Anterior cingulate cortex (tissue), 58 donors: Measurements from ENCODE around the gene MIAT.
A peak's percentile ranks its signal among the peaks of the same experiment; 100 is the strongest.

Source experiments
- DNase-seq, 58 donors: peaks; one replicate each; lab custom pipeline; 2025; lab: John Stamatoyannopoulos, UW

The MIAT gene

DNA sequence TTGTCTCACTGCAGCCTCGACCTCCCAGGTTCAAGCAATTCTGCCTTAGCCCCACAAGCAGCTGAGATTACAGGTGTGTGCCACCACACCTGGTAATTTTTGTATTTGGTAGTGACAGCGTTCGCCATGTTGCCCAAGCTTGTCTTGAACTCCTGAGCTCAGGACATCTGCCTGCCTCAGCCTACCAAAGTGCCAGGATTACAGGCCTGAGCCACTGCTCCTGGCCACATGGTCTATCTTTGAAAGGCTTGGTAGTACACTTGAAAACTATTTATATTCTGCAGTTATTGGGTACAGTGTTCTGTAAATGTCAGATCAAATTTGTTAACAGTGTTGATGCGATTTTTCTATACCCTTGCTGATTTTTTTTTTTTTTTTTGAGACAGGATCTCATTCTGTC is 26.1 kb upstream of the MIAT start:
- DNase-seq = no peak

DNA sequence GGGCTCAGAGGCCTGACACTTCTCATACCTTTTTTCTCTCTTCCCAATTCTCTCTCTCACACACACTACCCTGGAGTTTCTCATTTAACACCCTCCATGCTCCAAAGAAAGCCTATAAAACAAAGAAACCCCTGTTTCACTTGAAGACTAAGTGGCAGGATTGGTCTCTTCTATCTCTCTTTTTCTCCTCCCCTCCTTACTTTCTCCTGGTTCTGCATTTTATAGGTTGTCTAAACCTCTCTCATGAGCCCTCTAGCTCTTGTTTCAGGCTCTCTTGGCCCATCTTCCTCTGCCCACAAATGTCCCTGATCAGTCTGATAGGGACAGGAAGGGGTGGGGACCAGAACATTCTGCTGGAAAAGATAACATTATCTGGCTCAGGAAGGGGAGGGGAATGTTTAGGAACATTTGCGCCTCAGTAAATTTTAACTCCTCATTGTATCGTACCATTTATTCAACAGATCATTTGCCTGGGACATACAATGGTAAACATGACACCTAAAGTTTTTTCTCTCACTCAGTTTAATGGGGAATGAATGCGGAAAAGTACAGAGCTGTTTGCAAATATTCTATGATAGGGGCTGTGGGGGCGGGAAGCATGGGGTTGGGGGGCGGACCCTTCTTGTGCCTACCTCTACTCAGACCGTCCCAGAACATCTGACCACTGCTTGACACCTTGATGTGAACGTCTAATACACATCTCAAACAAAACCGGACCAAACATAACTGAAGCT is 24.8 kb upstream of the MIAT start:
- no peak for DNase-seq

GRCh38 chr22:26634189-26634588 is 23.2 kb upstream of the MIAT start:
- DNase-seq = no peak

GRCh38 chr22:26635117-26635516 is 22.3 kb upstream of the MIAT start:
- DNase-seq = no peak

DNA sequence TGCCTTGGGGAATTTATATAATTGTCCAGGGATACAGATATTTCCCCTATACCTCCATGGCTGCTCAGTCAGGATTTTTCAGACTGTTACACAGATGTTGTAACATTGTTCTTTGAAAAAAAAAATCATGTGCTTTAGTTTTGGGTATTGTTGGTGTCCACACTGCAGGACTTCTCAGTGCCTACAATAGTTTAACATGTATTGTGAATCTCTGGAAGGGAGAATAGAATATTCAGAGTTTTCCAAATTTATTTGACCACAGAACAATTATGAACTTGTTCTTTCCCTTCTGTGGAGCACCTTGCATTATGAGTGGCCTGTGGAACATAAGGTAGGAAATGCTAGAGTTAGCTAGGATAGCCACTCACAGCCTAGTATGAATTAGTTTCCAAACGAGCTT is 21.1 kb upstream of the MIAT start:
- DNase-seq = no peak

GRCh38 chr22:26642465-26643417 is 14.6 kb upstream of the MIAT start:
- no peak for DNase-seq

GRCh38 chr22:26643418-26644100 is 13.8 kb upstream of the MIAT start:
- DNase-seq = no peak

- DNase-seq = peak in 6 of 58 donors; percentile 8 to 50 (median 18)
Observed at GRCh38 chr22:26646158-26646557, 11.2 kb upstream of the MIAT start.

- peak in 15 of 58 donors; percentile 7 to 78 (median 22) for DNase-seq
Observed at GRCh38 chr22:26648011-26648497, 9.3 kb upstream of the MIAT start.

GRCh38 chr22:26648528-26649388 is 8.6 kb upstream of the MIAT start:
- peak in 3 of 58 donors; percentile 3 to 17 (median 5) for DNase-seq

GRCh38 chr22:26650722-26651421 is 6.5 kb upstream of the MIAT start:
- no peak for DNase-seq

DNA sequence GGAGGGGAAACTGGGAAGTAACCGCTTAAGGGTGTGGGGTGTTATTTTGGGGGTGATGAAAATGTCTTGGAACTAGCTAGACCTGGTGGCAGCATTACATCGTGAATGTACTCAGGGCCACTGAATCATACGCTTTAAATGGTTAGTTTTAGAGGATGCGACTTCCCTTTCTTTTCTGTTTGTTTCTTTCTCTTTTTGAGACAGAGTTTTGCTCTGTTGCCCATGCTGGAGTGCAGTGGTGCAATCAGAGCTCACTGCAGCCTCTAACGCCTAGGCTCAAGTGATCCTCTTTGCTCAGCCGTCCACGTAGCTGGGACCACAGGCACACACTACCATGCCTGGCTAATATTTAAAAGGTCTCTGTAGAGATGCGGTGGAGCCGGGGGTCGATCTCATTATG is 5.6 kb upstream of the MIAT start:
- no peak for DNase-seq

- no peak for DNase-seq
Observed at GRCh38 chr22:26658161-26658560, 773 bp downstream of the MIAT start.

DNA sequence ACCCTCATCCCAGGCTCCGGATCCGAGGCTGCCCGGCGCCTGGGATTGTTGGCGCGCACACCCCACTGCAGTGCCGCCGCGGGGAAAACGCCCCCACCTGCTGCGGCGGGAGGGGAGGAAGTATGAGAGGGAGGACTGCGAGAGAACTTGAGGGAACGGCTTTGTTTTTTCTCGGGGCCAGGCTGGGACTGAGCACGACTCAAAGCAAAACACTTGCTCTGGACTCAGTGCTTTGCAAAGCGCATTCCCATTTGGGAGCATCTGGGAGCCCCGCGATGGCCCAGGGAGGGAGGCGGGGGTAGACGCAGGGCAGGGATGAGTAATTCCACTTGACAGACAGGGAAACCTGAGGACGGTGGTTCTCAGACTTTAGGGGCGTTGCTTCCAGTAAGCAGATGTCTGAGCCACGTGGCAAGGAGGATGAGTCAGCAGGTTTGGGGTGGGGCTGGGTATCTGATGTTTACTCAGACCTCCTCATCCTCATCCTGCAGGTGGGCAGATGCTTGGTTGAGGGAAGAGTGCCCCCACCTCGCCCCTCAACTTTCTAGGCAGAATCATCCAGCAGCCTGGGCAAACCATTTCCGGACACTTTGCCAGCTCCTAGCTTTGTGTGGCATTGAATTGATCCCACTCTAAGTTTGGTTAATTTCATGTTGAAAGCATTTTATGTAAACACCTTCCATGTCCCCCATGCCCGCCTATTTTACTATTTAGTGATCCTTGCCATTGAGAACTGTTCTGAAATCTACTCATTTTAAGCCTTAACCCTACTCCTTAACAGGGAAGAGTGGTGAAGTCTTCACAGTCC is 1.5 kb downstream of the MIAT start:
- peak in 44 of 58 donors; percentile 8 to 75 (median 46) for DNase-seq

DNA sequence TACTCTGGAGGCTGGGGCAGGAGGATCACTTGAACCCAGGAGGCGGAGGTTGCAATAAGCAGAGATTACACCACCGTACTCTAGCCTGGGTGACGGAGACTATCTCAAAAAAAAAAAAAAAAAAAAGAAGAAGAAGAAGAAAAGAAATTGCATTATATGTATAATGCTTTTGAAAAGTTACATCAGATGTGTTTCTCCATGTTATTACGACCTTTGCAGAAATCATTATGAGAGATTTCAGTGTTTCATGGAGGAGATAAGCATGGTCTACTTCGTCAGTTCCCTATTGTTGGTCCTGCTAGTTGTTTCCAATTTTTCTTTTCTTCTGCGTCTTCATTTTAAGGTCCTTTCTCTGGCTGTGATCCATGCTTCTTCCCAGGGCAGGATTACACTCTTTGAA is 3.0 kb downstream of the MIAT start:
- DNase-seq = no peak

DNA sequence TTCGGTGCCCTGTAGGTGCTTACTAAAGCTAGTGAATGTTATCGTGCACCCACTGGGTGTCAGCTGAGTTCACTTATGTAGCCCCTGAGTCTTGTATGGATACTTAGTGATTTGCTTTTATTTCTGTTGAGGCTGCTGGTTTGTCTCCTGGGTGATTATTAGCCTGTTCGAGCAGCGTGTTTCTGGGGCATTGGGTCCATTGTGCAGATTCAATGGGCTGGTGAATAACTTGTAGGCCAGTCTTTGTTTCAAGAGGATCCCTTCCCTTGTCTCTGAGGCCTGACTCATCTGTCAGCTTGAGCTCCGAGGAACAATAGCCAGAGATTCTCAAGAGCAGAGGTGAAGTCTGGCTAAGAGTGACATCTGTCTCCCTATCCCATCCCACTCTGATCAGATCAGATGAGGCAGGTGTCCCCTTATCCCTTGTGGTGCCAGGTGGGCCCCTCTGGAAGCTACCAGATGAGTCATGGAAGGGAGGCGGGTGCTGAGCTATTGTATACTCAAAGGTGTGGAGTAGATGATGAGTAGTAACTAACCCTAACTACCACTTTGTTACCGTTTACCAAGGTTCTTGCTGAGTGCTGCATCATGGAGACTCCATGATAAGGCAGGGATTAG is 3.7 kb downstream of the MIAT start:
- peak in 1 of 58 donors; percentile 15 for DNase-seq

GRCh38 chr22:26662160-26662559 is 4.8 kb downstream of the MIAT start:
- no peak for DNase-seq

DNA sequence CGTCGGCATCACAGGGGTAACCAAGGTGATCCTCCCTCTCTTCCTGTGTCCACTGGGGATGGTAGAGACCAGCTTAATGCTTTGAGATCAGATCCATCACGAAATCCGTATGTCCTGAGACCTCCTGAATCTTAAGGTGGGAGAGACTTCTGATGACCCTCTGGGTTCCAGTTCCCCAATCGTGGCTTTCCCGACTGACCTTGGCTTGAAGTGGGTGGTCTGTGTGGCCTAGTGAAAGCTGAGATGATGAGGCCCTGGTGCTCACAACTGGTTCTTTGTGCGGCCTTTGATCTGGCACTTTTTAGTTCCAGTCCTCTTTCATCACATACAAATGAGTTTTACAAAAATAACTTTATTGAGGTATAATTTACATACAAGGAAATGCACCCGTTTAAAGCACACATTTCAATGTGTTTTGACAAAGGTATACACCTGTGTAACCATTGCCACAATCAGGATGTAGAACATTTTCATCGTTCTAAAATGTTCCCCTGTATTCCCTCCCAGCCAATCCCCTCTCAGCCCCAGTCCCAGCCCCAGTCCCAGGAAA is 6.1 kb downstream of the MIAT start:
- no peak for DNase-seq
